Midbrain (tissue), 1 donor: ENCODE data around the gene NPAS1.
"Not testable (repeated sequence)": the region's sequence is repeated elsewhere in the genome, so short reads cannot be mapped to it uniquely, and the experiment has no call there.

Experiments used
- DNase-seq: peaks from one replicate; lab custom pipeline; 2025; lab: John Stamatoyannopoulos, UW

The NPAS1 gene

DNA sequence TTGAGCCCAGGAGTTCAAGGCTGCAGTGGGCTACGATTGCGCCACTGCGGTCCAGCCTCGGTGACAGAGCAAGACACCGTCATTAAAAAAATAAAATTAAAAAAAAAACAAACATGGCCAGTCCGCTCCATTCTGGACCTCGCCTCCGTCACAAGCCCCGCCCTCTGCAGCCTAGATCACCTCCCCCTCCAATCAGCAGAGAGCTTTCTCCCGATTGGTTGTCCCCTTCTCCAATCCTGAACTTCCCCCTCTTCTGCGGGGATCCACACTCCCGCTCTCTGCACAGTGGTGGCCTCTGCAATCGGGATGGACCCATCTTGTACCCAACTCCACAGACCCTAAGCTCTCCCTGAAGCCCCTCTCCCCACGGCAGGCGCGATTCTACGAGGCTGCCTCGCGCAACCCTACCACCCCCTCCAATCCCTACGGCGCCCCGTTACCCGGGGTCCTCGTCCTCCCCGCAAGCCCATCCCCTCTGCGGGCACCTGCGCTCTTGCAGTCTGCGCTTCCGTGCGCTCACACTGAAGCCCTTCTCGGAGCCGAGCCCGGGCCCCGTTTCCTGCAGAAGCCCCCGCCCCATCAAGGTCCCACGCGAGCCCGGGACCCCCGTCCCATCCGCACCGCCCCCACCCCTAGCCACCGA, 28.2 kb downstream of the NPAS1 start:
- peak; percentile 88 for DNase-seq

DNA sequence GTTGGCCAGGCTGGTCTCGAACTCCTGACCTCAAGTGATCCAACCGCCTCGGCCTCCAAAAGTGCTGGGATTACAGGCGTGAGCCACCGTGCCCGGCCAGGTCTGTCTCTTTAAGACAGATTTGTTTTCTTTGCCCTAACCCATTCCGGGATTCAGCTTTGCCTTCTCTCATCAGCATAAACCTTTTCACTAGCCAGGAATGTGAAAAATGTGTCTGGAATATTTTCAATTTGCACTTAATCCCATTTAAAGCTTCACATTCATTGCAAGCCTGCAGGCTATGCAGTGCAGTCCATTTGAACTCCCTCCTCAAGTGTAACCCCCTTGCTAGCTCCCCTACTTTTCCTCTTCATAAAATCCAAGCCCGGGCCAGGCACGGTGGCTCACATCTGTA, 29.7 kb downstream of the NPAS1 start:
- no peak for DNase-seq

- not testable (repeated sequence) for DNase-seq
These were observed 30.9 kb downstream of the NPAS1 start for GRCh38 chr19:47050562-47050961.

DNA sequence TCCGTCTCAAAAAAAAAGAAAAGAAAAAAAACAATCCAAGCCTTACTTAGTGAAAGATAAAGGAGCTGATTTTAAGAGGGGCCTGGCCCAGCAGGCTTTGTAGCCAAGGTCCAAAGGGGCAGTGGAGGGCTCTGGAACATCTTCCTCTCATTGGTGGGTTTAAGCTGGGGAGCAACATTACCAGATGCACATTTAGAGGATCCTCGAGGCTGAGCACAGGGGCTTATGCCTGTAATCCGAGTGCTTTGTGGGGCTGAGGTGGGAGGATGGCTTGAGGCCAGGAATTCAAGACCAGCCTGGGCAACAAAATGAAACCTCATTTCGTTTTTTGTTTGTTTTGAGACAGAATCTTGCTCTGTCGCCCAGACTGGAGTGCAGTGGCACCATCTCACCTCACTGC, 36.8 kb downstream of the NPAS1 start:
- no peak for DNase-seq

- DNase-seq, result no peak
These were observed 37.7 kb downstream of the NPAS1 start for GRCh38 chr19:47057328-47057727.

DNA sequence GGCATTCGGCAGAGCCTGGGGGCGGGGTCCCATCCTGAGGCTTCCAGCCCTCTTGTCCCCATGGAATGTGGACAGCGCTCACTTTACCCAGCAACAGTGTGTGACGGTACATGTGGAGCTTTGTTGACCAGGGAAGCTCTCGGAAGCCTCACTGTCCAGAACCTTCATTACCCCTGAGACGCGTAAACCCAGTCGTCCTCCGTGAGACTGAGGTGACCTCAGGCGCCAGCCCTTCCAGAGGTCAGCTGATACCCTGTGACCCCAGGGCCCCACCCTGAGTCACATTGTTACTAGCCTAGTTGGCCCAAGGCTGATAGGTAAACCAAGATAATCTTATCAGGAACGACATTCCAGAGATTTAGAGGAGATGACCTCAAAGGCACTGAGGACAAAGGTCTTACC, 39.0 kb downstream of the NPAS1 start:
- no peak for DNase-seq

DNA sequence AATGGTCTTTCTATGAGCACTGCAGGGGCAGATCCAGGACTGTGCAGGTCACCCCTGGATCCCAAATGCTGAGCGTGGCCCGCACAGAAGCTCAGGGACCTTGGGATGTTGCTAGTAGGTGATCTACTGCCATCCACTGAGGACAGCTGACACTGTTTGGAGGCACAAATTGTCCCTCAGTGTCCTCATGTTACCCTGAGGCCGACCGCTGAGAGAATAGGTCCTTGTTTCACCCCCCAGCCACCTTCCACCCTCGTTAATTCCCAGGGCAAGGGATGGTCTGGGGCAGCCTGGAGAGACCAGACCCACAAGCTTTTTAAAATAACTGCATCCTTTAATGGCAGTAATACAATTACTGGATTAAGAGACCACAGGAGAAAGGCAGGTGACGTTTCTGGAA, 44.2 kb downstream of the NPAS1 start:
- no peak for DNase-seq

DNA sequence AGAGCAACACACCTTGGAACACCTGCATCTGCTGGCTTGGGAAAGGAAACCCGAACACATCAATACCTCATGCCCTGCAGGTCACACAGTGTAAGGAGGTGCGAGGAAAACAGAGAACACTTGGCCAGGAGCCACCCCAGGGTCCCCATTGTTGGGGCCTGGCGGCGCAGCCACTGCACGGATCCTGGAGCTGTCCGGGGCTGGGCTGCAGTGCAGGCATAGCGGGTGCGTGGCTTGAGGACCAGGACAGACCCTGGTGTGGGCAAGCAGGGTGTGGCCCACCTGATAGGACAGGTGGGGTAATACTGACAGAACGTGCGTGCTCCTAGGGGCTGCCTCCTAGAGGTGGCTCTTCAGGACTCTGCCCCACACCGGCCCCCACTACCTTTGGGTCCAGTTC, 45.6 kb downstream of the NPAS1 start:
- DNase-seq, result no peak

DNA sequence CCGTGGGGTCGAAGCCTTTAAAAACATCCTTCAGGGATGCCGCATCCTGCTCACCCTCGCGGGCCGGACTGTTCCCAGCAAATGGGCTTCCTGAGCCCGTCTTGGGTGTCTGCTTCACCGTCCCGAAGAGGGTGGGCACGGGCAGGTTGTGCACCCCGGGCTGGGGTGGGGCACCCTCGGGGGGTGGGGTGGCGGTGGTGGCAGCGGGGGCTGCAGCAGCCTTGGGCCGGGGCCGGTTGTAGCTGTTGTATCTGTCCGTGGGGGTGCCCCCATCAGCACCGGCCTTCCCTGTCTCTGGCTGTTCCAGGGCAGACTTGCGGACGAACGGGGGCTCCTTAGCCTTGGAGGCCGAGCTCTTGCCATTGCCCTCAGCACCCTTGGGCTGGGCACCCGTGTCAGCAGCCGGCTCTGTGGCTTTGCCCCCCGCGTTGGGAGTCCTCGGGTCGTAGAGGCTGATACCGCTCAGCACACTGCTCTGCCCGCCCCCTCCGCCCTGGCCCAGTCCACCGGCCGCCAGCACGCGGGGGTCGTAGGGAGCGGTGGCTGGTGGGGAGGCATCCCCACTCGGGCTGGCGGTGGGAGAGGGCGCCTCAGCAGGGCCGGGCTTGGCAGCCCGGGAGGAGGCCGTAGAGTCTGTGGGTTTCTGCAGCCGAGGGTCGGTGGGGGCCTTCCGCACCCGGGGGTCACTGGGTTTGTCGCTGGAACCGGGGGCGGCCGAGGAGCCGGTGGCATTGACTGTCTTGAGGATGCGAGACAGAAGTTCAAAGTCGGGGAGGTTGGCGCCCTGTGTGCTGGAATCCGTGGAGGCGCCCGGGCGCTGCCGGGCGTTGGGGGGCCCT, 47.0 kb downstream of the NPAS1 start:
- no peak for DNase-seq

GRCh38 chr19:47067215-47067847, 47.7 kb downstream of the NPAS1 start:
- no peak for DNase-seq

DNA sequence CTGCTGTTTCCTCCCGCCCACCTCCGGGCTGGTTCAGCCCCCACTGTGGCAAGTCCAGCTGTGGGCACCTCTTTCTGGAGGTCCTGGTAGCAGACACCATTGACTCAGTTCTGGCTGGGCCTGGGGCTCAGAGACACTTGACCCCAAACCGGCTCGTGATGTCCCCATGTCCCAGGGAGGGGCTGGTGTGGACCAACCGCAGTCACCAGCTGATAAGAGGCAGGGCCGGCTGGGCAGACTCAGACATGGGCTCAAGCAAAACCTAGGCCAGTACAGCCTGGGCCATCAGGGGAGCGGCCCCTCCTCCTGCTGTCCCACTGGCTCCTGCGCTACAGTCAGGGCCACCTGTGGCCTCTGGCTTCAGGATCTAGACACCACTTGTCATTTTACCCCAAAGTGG, 48.6 kb downstream of the NPAS1 start:
- DNase-seq, result no peak

- no peak for DNase-seq
These were observed 49.3 kb downstream of the NPAS1 start for GRCh38 chr19:47068876-47069406.

DNA sequence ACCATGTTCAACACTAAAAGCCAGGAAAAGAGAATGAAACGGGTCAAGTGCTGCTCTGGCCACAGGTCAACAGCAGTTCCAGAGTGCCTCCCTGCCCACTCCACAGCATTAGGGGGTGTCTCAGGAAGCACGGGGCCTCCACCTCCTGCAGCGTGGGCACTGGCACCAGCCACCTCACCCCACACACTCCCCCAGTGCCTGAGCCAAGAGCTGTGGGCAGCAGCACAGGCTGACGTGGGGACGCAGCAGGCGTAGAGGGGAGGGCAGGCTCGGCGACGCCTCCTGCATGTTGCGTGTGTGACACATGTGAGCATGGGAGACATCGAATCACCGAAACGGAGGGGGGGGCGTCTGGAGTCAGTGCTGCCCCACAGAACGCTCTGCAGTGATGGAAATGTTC, 50.2 kb downstream of the NPAS1 start:
- no peak for DNase-seq

DNA sequence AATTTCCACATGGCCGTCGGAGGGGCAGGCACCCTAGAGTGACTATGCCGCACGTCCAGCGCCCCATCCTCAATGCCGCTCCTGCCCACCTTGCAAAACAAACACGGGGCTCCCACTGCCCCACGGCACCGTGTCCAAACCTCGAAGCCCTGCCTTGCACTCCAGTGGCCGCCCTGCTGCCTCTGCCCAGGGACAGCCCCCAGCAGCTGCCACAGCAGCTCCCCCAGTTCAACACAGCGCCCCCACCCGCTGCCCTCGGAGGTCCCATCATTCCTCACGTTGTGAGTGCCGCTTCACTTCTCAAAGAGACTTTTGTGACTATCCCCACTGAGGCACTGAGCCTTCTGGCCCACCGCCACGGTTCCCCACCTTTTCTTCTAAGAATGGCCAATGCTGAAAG, 51.1 kb downstream of the NPAS1 start:
- no peak for DNase-seq

- no peak for DNase-seq
These were observed 52.1 kb downstream of the NPAS1 start for GRCh38 chr19:47071731-47072130.

- DNase-seq, result no peak
These were observed 52.7 kb downstream of the NPAS1 start for GRCh38 chr19:47072323-47072722.

GRCh38 chr19:47073574-47073973, 53.9 kb downstream of the NPAS1 start:
- DNase-seq, result no peak

GRCh38 chr19:47074621-47075020, 55.0 kb downstream of the NPAS1 start:
- DNase-seq, result no peak

- no peak for DNase-seq
These were observed 55.7 kb downstream of the NPAS1 start for GRCh38 chr19:47075179-47075810.

DNA sequence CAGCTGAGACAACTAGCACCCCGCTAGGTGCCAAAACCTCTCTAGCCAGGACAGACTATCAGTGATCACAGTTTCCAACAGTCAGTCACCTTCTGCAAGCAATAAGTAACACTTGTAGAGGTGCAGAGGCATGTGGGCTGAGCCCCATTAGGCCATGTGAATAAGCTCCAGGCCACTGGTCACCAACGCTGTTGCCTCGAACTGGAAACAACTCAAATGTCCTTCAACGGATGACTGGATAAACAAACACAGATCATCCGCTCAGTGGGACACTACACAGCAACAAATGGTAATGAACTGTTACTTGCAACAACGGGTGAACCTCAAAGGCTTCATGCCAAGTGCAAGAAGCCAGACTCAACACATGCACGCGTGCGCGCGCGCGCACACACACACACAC, 56.3 kb downstream of the NPAS1 start:
- DNase-seq, result no peak

- DNase-seq, result not testable (repeated sequence)
These were observed 58.7 kb downstream of the NPAS1 start for GRCh38 chr19:47078351-47078750.

DNA sequence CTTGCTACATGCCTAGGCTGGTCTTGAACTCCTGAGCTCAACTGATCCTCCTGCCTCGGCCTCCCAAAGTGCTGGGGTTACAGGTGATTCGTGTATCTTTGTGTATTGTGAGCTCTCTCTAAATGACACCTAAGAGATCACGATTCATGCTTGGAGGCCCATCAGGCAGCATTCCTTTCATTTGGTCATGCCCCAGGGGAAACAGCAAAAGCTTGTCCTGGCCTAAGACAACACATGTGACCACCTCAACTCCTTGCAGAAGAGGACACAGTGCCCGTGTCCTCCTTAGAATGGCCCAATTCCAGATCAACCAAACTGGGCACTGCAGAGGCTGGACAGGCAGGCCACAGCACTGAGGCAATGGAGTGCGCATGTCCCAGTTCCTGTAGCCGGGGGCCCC, 61.5 kb downstream of the NPAS1 start:
- no peak for DNase-seq
